NCI-H1694 (cell line): ENCODE measurements around the gene NOL9.
"Not testable (repeated sequence)": the region's sequence is repeated elsewhere in the genome, so short reads cannot be mapped to it uniquely, and the experiment has no call there.

Source experiments
- DNase-seq: peaks from one replicate; lab custom pipeline; 2025; lab: John Stamatoyannopoulos, UW

Gene NOL9

DNA sequence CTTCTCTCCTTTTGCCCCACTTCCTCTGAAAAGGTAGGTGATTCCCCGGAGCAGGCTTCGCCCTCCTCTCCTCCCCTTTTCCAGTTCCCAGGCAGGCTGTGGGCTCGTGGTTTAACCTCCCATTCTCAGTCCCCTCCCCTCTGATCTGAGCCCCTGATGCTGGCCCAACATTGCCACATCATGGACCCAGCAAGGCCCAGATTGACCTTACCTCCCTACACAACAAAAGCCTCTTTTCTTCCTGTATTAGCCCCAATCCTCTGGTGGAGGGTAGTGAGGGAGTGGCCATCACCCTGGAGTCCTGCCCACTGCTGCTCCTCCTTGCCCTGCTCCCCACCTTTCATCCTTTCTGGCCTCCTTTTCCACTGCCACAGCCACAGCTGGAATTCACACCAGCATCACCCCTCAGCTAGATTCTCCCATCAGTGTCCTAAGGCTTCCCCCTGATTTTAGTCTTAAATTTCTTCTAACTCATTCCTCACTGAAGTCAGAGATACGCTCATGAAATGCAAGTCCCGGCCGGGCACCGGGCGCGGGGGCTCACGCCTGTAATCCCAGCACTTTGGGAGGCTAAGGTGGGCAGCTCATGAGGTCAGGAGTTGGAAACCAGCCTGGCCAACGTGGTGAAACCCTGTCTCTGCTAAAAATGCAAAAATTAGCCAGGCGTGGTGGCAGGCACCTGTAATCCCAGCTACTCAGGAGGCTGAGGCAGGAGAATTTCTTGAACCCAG lies 18.5 kb upstream of the NOL9 start:
- DNase-seq, result no peak

DNA sequence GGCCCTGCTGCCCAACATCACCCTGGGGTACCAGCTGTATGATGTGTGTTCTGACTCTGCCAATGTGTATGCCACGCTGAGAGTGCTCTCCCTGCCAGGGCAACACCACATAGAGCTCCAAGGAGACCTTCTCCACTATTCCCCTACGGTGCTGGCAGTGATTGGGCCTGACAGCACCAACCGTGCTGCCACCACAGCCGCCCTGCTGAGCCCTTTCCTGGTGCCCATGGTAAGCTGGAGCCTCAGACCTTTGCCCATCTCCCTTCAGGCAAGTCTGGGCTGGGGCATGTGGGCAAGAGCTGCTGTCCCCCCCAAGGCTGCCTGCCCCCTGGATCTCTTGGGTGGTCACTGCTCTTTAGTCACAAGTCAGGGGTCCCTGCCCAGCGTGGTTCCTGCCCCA lies 16.7 kb upstream of the NOL9 start:
- DNase-seq, result no peak

DNA sequence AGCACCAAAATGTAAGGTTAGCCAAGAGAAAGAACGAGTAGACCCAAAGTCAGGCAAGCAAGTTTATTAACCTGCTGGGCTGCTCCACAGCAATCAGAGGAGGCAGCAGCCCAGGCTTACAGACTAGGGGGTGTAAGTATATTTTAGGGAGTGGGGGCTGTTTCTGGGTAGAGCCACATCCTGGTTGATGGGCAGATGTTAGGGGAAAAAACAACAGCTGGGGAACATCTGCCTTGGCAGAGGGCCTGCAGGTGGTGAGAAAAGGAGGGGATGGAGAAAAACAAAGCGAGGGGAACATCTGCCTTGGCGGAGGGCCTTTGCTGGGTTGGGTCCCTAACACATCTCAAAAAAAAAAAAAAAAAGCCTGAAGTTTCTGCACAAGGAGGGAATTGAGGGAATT lies 15.8 kb upstream of the NOL9 start:
- no peak for DNase-seq

DNA sequence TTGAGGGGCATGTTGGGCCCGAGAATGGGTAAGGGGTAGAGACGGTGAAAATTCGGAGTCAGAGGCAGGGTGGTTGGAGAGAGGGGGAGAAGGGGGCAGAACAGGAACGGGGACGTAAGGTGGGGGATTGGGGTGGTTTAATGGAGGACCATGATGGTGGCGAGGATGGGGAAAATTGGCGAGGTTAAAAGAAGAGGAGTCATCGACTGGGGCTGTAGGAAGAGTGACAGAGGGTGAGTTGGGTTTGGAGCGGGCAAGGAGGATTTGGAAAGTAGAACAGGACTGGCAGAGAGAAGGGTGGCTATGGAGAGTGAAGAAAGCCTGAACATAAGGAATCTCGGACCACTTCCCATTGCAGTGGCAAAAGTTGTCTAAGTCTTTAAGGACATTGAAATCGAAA lies 14.7 kb upstream of the NOL9 start:
- DNase-seq, result no peak

DNA sequence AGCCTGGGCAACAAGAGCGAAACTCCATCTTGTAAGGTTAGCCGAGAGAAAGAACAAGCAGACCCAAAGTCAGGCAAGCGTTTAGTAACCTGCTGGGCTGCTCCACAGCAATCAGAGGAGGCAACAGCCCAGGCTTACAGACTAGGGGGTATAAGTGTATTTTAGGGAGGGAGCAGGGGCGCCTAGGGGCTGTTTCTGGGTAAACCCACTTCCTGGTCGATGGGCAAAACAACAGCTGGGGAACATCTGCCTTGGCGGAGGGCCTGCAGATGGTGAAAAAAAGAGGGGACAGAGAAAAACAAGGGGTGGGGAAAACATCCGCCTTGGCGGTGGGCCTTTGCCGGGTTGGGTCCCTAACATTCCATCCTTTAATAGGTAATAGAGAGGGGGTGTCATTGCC lies 6.0 kb upstream of the NOL9 start:
- DNase-seq, result no peak

DNA sequence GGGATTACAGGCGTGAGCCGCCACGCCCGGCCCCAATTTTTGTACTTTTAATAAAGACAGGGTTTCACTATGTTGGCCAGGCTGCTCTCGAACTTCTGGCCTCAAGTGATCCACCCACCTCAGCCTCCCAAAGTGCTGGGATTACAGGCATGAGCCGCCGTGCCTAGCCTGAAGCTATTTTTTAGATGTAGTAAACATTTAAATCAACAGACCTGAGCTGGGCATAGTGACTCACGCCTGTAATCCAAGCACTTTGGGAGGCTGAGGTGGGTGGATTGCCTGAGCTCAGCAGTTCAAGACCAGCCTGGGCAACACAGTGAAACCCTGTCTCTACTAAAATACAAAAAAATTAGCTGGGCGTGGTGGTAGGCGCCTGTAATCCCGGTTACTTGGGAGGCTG lies 4.8 kb upstream of the NOL9 start:
- DNase-seq, result not testable (repeated sequence)

DNA sequence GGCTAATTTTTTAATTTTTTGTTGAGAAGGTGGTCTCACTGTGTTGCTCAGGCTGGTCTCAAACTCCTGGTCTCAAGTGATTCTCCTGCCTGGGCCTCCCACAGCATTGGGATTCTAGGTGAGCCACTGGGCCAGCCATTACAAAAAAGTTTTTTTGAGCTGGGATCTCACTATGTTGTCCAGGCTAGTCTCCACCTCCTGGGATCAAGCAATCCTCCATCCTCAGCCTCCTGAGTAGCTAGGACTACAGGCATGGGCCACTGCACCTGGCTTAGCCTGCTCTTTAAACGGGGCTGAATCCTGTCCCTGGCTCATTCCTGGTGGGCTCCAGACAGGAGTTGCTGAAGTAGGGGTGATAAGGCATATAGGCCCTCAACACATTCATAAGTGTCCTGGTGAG lies 3.3 kb upstream of the NOL9 start:
- no peak for DNase-seq

DNA sequence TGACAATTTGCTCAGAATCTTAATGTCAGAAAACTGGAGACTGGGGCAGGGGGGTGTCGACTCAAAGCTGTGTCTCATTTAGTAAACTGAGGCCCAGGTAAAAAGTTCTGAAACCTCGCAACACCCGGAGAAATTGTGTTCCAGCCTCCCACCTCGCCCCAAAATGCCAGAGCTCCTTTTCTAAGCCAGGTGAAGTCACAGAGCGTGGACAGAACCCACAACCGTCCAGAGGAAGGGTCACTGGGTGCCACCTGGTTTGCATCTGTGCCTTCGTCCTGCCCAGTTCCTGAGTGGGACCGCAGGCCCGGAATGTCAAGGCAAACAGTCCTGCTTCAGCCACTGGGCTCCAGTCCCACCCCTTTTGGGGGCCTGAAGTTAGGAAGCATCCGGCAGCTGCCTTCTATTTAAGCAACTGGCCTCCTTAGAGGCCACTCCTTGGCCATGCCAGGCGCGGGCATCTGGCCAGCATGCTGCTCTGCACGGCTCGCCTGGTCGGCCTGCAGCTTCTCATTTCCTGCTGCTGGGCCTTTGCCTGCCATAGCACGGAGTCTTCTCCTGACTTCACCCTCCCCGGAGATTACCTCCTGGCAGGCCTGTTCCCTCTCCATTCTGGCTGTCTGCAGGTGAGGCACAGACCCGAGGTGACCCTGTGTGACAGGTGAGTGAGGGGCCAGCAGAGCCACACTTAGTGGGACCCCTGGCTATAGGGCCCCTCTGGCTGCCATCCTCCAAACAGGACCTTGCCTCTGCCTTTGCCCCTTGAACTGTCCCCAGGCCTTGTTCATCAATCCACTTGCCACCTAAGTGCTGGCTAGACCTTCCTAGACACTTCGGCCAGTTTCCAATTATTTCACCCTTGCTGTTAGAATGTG lies 830 bp upstream of the NOL9 start, which contains the start of gene TAS1R1:
Gene TAS1R1, plus strand, starts transcription at position 401 of the 872 bp plus-strand sequence. Its CDS starts 67 bp downstream, at position 468.
- DNase-seq, result no peak

DNA sequence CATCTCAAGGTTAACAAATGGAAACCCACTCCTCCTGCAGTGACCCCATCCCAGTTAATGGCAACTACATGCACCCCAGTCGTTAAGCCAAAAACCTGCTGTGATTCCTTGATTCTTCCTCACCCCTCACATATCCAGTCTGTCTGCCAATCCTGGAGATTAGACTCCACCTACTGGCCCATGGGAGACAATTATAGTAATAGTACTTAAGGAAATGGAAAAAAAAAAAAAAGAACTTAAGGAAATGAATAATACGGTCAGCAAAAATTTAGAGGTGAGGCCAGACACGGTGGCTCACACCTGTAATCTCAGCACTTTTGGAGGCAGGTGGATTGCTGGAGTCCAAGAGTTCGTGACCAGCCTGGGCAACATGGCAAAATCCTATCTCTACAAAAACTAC lies 7.0 kb downstream of the NOL9 start:
- DNase-seq, result no peak

DNA sequence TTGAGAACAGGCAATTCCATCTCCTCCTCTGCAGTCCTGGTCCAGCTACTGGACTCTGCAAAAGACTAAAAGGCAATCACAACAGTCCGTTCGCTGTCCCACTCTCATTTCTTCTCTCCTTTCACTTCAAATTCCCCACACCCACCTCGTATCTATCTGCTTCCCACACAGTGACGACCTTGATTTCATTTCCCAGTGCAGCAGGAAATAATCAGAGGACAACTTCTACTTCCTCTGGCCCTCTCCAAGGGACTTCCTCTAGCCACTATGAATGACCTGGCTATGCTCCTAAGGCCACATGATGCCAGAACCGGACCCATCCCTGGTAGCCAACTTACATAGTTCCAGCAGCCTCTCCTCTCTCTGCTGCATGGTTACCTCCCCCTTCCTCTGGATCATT lies 8.0 kb downstream of the NOL9 start:
- DNase-seq, result no peak

DNA sequence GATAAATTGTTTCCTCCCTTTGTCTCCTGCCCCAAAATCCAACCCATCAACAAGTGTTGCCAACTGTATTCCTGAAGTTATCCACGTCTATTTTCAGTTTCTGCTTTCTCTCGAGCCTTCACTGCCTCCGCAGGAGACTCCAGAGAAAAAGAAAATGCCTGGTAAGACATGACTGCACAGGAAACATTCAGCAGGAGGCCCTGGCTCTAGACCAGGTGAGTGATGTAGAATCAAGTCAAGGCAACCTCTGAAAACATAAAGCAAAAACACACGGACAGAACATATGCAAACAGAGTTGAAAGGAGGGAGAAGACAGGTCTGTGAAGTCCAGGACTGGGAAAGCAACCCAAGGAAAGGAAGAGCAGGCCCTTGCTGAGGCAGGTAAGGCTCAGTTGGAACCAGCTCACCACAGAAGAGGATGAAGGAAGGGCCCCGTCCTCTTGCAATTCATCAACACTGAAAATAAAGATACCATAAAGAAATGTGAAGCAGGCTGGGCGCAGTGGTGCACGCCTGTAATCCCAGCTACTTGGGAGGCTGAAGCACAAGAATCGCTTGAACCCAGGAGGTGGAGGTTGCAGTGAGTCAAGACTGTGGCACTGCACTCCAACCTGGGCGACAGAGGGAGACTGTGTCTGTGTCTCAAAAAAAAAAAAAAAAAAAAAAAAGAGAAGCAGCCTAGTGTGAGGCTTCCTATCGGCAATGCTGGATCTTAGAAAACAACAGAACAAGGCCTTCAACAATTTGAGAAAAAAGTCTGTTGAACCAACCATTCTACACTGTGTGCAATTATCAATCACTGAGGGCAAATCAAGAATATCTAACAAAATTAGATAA lies 8.8 kb downstream of the NOL9 start:
- DNase-seq, result no peak

DNA sequence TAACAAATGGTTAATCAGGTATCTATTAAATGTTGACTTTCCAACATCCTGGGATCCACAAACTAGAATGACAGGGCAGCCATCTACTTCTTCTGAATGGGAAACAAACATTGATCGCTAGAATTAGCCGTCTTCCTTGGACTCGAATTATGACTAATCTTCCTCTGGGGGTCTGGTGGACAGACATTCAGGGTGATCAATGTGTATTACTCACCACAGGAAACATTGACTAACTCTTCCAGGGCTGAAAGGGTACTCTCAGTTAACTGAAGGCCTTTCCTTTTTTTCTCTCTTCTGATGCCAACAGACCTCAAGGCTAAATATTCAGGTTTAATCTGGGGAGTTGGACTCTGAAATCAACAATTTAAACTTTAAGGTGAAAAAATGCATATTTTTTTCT lies 9.5 kb downstream of the NOL9 start:
- DNase-seq, result no peak

DNA sequence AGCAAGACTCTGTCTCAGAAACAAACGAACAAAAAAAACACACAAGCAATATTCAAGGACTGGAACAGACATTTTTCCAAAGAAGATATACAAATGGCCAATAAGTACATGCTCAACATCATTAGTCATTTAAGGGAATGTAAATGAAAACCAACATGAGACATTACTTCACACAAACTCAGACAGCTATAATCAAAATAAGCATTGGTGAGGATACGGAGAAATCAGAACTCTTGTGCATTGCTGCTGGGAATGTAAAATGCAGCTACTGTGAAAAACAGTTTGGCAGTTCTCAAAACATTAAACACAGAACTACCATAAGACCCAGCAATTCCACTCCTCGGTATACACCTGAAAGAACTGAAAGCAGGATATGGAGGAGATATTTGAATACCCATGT lies 15.4 kb downstream of the NOL9 start:
- DNase-seq, result no peak

DNA sequence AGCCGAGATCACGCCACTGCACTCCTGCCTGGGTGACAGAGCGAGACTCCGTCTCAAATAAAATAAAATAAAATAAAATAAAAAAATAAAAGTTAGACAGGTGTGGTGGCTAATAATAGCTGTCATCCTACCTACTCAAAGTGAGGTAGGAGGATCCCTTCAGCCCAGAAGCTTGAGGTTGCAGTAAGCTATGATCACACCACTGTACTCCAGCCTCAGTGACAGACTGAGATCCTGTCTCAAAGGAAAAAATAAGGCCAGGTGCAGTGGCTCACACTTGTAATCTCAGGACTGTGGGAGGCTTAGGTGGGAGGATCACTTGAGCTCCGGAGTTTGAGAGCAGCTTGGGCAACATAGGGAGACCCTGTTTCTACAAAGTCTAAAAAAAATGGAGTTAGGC lies 18.0 kb downstream of the NOL9 start:
- DNase-seq, result no peak

DNA sequence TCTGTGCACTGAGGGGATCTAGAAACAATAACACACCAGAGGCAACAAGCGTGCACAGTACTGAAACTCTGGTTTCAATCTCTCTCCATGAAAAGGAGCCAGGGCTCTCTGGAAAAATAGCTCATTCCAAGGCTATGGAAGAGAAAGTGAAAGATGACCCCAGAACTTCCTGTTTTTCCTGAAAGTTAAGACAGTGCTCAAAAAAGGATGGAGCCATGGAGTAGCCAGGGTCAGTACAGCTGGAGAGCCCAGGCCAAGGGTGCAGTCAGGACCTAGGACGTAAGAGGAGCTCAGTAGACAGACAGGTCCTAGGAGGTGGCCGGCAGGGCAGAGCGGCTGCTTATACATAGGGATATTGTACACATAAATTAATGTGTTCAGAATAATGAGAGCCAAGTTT lies 19.1 kb downstream of the NOL9 start:
- DNase-seq, result no peak

DNA sequence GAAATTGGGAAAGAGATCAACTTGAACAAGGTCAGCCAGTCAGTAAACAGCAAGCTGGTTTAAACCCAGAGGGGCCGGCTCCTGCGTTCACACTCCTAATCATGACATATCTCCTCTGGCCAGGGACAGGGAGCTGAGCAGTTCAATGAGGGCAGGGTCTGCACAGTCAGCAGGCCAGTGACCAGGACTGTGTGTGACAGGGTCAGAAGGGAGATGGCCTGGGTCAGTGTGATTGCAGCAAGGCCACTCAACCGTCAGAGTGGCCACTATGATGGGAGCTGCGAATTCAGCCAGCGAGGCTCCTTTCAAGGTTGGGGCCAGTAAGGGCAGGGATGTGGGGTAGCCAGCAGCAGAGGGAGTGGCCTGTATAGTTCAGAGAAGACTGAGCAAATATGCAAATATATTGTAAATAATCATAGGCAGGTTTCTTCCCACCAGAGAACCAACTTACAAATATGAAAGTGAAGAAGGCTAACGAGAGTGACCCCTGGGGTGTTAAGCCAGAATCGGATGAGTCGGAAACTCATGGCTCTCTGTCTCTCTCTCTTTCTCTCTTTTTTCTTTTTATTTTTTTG lies 20.0 kb downstream of the NOL9 start:
- DNase-seq, result no peak

DNA sequence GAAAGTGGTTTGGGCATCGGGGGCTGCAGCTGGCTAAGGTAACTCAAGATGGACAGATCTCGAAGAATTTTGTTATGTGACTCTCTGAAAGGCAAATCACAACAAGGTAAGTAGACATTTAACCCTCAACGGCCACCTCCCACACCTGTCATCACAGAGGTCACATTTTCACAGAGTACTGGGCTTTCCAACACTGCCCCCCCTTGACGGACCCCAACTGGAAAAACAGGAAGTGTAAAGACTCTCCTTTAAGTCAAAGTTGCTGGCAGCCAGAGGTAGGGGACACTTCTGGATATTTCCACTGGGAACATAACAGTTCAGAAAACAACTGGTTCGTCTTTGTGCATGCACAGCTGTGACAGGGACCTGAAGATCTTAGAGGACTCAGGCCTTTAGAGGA lies 22.3 kb downstream of the NOL9 start:
- DNase-seq, result no peak

DNA sequence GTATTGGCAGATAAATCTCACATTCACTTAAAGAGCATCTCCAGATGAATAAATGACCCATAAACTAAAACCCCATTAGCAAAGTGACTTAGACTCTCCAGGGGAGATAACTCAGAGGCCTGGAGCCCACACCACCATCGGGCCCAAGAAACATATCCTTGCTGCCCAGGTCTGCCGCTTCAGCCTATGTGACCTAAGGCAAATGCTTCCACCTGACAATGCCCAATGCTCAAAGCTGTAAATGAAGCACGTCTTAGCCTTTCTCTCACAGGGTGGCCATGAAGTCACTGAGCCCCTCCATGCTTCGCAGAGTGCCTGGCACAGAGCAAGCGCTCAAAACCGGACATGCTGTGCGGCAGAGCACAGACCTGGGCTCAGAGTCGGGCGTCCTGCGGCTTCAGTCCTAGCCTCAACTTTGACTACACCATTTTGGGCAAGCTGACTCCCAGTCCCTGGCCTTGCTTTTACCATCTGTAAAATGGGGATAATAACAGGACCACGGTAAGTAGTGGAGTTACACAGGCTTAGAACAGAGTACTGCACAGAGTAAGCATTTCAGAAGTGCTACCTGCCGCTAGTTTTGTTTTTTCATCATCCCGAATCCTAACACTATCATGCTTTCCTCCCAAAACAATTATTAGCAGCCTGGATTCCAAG lies 23.7 kb downstream of the NOL9 start:
- DNase-seq, result no peak

DNA sequence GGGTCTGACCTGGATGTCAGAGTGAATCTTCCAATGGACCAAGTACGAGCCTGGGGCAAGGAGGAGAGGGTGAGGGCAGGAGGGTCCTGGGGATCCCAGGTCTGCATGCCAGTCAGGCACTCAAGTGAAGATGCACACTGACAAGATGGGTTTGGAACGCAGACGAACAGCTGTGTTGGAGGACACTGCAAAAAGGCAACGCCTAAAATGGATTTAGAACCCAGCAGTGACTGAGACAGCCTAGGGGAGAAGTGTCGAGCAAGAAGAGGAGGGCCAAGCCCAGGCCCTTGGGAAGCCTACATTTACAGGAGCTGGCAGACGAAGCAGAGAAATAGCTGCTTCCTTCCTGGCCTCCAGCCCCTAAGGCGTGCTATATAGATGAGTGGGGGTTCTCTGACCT lies 25.8 kb downstream of the NOL9 start:
- DNase-seq, result no peak

DNA sequence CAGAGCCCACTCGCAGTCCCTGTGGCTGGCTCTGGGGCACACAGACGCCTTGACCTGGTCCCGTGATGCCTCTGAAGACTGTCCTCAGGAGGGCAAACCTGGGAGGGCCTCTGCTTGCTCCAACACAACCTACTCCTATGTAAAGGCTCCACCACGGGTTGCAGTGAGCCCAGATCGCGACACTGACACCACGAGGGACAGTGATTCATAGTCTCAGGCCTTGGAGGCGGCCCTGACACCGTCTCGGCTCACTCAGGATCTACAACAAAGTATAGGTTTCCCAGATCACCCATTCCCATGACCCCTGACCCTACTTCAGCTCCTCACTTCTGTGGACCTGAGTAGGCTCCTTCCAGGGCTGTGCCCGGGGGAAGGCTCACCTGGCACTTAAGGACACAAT lies 28.0 kb downstream of the NOL9 start:
- no peak for DNase-seq

DNA sequence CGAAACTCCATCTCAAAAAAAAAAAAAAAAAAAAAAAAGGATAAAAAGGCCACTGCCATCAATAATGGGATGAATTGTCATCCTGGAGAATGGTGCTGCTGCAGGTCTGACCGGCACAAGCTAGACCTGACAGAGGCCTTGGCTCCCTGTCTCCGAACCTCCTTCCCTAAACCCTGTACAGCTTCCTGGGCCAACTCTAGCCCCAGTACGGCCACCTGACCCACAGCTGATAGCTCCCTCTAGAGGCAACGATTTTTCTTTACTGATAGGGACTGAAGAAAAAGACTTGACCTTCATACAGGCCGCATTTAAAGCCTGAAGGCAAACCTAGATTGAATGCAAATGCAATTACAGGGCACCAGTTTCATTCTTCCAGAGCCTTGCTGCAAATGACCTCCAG lies 30.7 kb downstream of the NOL9 start:
- DNase-seq, result no peak

DNA sequence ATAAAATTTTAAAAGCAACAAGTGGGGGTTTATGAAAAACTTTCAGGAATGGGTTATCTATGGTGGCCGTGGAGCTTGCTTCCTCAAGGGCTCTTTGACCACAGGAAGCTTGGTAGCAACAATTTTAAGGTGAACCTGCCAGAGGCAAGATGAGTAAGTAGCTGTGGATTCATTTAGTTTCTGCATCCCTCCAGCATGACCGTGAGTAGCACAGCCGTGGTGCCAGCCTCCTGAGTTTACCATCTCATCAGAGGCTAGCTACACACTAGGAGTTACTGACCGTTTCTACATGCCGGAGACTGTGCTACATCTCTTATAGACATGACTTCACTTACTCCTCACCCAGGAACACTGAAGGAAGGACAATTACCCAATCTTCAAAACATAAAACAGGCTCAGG lies 32.8 kb downstream of the NOL9 start:
- no peak for DNase-seq
